GM11168 (cell line): ENCODE measurements around the gene CHEK2.
"Not testable (repeated sequence)": the region's sequence is repeated elsewhere in the genome, so short reads cannot be mapped to it uniquely, and the experiment has no call there.

Source experiments
- in situ Hi-C: fragments of 300-500 bp; cut with MboI; formaldehyde crosslinking; loops from one replicate; pipeline ENCODE4 v1.12.0; 2022; ENCODE audit warnings: low sequenced_read_pairs; ENCODE audit not compliant: unreplicated experiment

The CHEK2 gene

GRCh38 chr22:28702891-28703290 is 38.7 kb downstream of the CHEK2 start:
- in situ Hi-C loops, result no loop called here

- in situ Hi-C loops, result not testable (repeated sequence)
Observed at GRCh38 chr22:28693041-28693760, 48.4 kb downstream of the CHEK2 start.

GRCh38 chr22:28689796-28690195 is 51.8 kb downstream of the CHEK2 start:
- in situ Hi-C loops, result not testable (repeated sequence)

- in situ Hi-C loops, result not testable (repeated sequence)
Observed at GRCh38 chr22:28682966-28683365, 58.7 kb downstream of the CHEK2 start.

- in situ Hi-C loops, result not testable (repeated sequence)
Observed at GRCh38 chr22:28680813-28681490, 60.7 kb downstream of the CHEK2 start.

- in situ Hi-C loops, result not testable (repeated sequence)
Observed at GRCh38 chr22:28679611-28680287, 61.9 kb downstream of the CHEK2 start, which contains the start of gene TTC28. TSS of gene TTC28 (minus strand) at chr22:28679840. CDS start at chr22:28679723, 117 bp downstream.

- in situ Hi-C loops, result not testable (repeated sequence)
Observed at GRCh38 chr22:28678778-28679610, 62.6 kb downstream of the CHEK2 start.

GRCh38 chr22:28678170-28678569 is 63.5 kb downstream of the CHEK2 start:
- in situ Hi-C loops, result not testable (repeated sequence)

- in situ Hi-C loops, result no loop called here
Observed at GRCh38 chr22:28674121-28674563, 67.5 kb downstream of the CHEK2 start.

GRCh38 chr22:28670756-28671155 is 70.9 kb downstream of the CHEK2 start:
- in situ Hi-C loops, result no loop called here

- in situ Hi-C loops, result no loop called here
Observed at GRCh38 chr22:28670161-28670560, 71.5 kb downstream of the CHEK2 start.

- in situ Hi-C loops, result no loop called here
Observed at GRCh38 chr22:28669387-28669786, 72.2 kb downstream of the CHEK2 start.

GRCh38 chr22:28663569-28663942 is 78.1 kb downstream of the CHEK2 start:
- in situ Hi-C loops, result not testable (repeated sequence)

- in situ Hi-C loops, result no loop called here
Observed at GRCh38 chr22:28658448-28658847, 83.2 kb downstream of the CHEK2 start.

- in situ Hi-C loops, result no loop called here
Observed at GRCh38 chr22:28656181-28656580, 85.4 kb downstream of the CHEK2 start.

- in situ Hi-C loops, result no loop called here
Observed at GRCh38 chr22:28650463-28650862, 91.2 kb downstream of the CHEK2 start.

- in situ Hi-C loops, result no loop called here
Observed at GRCh38 chr22:28648792-28649191, 92.8 kb downstream of the CHEK2 start.

- in situ Hi-C loops, result no loop called here
Observed at GRCh38 chr22:28647216-28647615, 94.4 kb downstream of the CHEK2 start.

- in situ Hi-C loops, result no loop called here
Observed at GRCh38 chr22:28639321-28639720, 102.3 kb downstream of the CHEK2 start.
